ENCODE results near the gene LYPD6.

- TF ChIP-seq, protein P1, sequence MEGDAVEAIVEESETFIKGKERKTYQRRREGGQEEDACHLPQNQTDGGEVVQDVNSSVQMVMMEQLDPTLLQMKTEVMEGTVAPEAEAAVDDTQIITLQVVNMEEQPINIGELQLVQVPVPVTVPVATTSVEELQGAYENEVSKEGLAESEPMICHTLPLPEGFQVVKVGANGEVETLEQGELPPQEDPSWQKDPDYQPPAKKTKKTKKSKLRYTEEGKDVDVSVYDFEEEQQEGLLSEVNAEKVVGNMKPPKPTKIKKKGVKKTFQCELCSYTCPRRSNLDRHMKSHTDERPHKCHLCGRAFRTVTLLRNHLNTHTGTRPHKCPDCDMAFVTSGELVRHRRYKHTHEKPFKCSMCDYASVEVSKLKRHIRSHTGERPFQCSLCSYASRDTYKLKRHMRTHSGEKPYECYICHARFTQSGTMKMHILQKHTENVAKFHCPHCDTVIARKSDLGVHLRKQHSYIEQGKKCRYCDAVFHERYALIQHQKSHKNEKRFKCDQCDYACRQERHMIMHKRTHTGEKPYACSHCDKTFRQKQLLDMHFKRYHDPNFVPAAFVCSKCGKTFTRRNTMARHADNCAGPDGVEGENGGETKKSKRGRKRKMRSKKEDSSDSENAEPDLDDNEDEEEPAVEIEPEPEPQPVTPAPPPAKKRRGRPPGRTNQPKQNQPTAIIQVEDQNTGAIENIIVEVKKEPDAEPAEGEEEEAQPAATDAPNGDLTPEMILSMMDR (IDR thresholded peaks at IDR 0.05; ENCODE audit: insufficient read depth, low read length), result no peak
- TF ChIP-seq, protein P2, sequence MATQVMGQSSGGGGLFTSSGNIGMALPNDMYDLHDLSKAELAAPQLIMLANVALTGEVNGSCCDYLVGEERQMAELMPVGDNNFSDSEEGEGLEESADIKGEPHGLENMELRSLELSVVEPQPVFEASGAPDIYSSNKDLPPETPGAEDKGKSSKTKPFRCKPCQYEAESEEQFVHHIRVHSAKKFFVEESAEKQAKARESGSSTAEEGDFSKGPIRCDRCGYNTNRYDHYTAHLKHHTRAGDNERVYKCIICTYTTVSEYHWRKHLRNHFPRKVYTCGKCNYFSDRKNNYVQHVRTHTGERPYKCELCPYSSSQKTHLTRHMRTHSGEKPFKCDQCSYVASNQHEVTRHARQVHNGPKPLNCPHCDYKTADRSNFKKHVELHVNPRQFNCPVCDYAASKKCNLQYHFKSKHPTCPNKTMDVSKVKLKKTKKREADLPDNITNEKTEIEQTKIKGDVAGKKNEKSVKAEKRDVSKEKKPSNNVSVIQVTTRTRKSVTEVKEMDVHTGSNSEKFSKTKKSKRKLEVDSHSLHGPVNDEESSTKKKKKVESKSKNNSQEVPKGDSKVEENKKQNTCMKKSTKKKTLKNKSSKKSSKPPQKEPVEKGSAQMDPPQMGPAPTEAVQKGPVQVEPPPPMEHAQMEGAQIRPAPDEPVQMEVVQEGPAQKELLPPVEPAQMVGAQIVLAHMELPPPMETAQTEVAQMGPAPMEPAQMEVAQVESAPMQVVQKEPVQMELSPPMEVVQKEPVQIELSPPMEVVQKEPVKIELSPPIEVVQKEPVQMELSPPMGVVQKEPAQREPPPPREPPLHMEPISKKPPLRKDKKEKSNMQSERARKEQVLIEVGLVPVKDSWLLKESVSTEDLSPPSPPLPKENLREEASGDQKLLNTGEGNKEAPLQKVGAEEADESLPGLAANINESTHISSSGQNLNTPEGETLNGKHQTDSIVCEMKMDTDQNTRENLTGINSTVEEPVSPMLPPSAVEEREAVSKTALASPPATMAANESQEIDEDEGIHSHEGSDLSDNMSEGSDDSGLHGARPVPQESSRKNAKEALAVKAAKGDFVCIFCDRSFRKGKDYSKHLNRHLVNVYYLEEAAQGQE (IDR thresholded peaks at IDR 0.05; ENCODE audit: insufficient replicate concordance, low read depth), result no peak
These were observed 159.1 kb downstream of the LYPD6 start for GRCh38 chr2:149489452-149489851.

Data from HL-60 (cell line).